ENCODE results near the gene ZMYM1.

ZMYM1 gene

GRCh38 chr1:35085421-35085820, 6.2 kb downstream of the ZMYM1 start:
- H3K27me3 ChIP-seq (ENCODE audit: insufficient read depth, low read depth, severe bottlenecking): no peaks in the 10 kb centered on the region

GRCh38 chr1:35097224-35097623, 18.0 kb downstream of the ZMYM1 start:
- Histone ChIP-seq H3K36me3 (peaks cover 70% of the 10 kb centered on the region), H3K27ac (no peak overlapping the region), H3K9me3 (ENCODE audit: severe bottlenecking) (no peaks in the 10 kb centered on the region), H3K4me3 (ENCODE audit: low read depth, low read length) (no peak overlapping the region), H3K27me3 (ENCODE audit: insufficient read depth, low read depth, severe bottlenecking) (no peaks in the 10 kb centered on the region)
- TF ChIP-seq CTCF (IDR thresholded peaks at IDR 0.05; ENCODE audit: low read depth, low read length): no peak
- DNase-seq: no peak

More at GRCh38 chr1:35085421-35085820, 6.2 kb downstream of the ZMYM1 start:
- no peak for DNase-seq
- no peaks in the 10 kb centered on the region for H3K9me3 ChIP-seq (ENCODE audit: severe bottlenecking)
- no peaks in the 10 kb centered on the region; the same call in none of the 2 replicates for H3K36me3 ChIP-seq
- H3K4me3 ChIP-seq (ENCODE audit: low read depth, low read length): no peak overlapping the region
- H3K27ac ChIP-seq: no peak overlapping the region
- TF ChIP-seq CTCF (IDR thresholded peaks at IDR 0.05; ENCODE audit: low read depth, low read length): no peak

GRCh38 chr1:35111106-35111505, 31.9 kb downstream of the ZMYM1 start:
- Histone ChIP-seq H3K4me3 (ENCODE audit: low read depth, low read length) (no peak overlapping the region), H3K9me3 (ENCODE audit: severe bottlenecking) (no peaks in the 10 kb centered on the region), H3K36me3 (peaks cover 15% of the 10 kb centered on the region), H3K27me3 (ENCODE audit: insufficient read depth, low read depth, severe bottlenecking) (no peaks in the 10 kb centered on the region), H3K27ac (no peak overlapping the region)
- DNase-seq: no peak
- TF ChIP-seq CTCF (IDR thresholded peaks at IDR 0.05; ENCODE audit: low read depth, low read length): no peak

- TF ChIP-seq CTCF (IDR thresholded peaks at IDR 0.05; ENCODE audit: low read depth, low read length): no peak
- Histone ChIP-seq H3K27ac (no peak overlapping the region), H3K4me3 (ENCODE audit: low read depth, low read length) (no peak overlapping the region), H3K9me3 (ENCODE audit: severe bottlenecking) (no peaks in the 10 kb centered on the region), H3K36me3 (peaks cover 15% of the 10 kb centered on the region), H3K27me3 (ENCODE audit: insufficient read depth, low read depth, severe bottlenecking) (no peaks in the 10 kb centered on the region)
- DNase-seq: no peak
Observed at GRCh38 chr1:35112668-35113067, 33.5 kb downstream of the ZMYM1 start.

GRCh38 chr1:35115459-35116383, 36.5 kb downstream of the ZMYM1 start:
- DNase-seq: no peak
- Histone ChIP-seq H3K27me3 (ENCODE audit: insufficient read depth, low read depth, severe bottlenecking) (no peaks in the 10 kb centered on the region), H3K27ac (no peak overlapping the region), H3K9me3 (ENCODE audit: severe bottlenecking) (no peaks in the 10 kb centered on the region), H3K4me3 (ENCODE audit: low read depth, low read length) (no peak overlapping the region), H3K36me3 (peaks cover 17% of the 10 kb centered on the region)
- TF ChIP-seq CTCF (IDR thresholded peaks at IDR 0.05; ENCODE audit: low read depth, low read length): no peak

Data from WERI-Rb-1 (cell line).